SK-N-SH (cell line): ENCODE results near the gene TAF4. TPM values are rescaled to one million over a fixed set of nuclear protein-coding genes. Genes with fewer than 3 reads are reported as not detected.

Experiments
- CTCF ChIA-PET: fragments of 300-600, 350-600 bp; formaldehyde crosslinking; extraction: SDS; loops from one replicate; lab custom pipeline; 2021; lab: Yijun Ruan, JAX
- POLR2A ChIA-PET: fragments of 350-600 bp; sonication (Branson Sonifier 250); formaldehyde crosslinking; extraction: SDS; loops from one replicate; lab custom pipeline; 2020; ENCODE audit warnings: antibody characterized with exemption, inconsistent platforms; lab: Yijun Ruan, JAX
- DNase-seq: peaks from one replicate; pipeline ENCODE4 v3.0.0; 2012
- H2AFZ ChIP-seq: fragments of 200-600 bp; sonication (generic); 2 replicates; pipeline ENCODE4 v1.8.1; 2016; ENCODE audit warnings: antibody characterized with exemption, mild to moderate bottlenecking, low read depth
- H3F3A ChIP-seq: fragments of 200-600 bp; sonication (generic); replicated peaks from 2 replicates; pipeline ENCODE3; 2016; ENCODE audit warnings: antibody characterized with exemption, mild to moderate bottlenecking; ENCODE audit not compliant: insufficient read depth
- H3K27ac ChIP-seq, 2 experiments: fragments of 200-500 bp in 1 of 2; fragments of 200-600 bp in 1 of 2; sonication (Bioruptor generic) in 1 of 2; sonication (generic), shearing (Covaris generic) in 1 of 2; 2 replicates each; pipeline versions ENCODE4 v1.5.1 to v1.6.1; 2014 to 2016; ENCODE audit warnings: low read depth in 2 of 2, inconsistent platforms in 1 of 2, low read length in 1 of 2, mild to moderate bottlenecking in 1 of 2, mixed read lengths in 1 of 2
- H3K27me3 ChIP-seq: fragments of 200-600 bp; sonication (generic), shearing (Covaris generic); 2 replicates; pipeline ENCODE4 v1.6.1; 2016; ENCODE audit warnings: mixed run types; ENCODE audit not compliant: insufficient read depth
- H3K36me3 ChIP-seq, 2 experiments: fragments of 200-500 bp in 1 of 2; fragments of 200-600 bp in 1 of 2; sonication (Bioruptor generic) in 1 of 2; sonication (generic) in 1 of 2; replicated peaks in 1 of 2; 2 replicates each; pipeline versions ENCODE3 to v1.5.1; 2014 to 2016; ENCODE audit warnings: low read length in 1 of 2, mild to moderate bottlenecking in 1 of 2; ENCODE audit not compliant: insufficient read depth in 2 of 2, control insufficient read depth in 1 of 2
- H3K4me1 ChIP-seq, 2 experiments: fragments of 200-500 bp in 1 of 2; fragments of 200-600 bp in 1 of 2; sonication (Bioruptor generic) in 1 of 2; sonication (generic), shearing (Covaris generic) in 1 of 2; 2 replicates each; pipeline versions ENCODE4 v1.5.1 to v1.6.1; 2014 to 2016; ENCODE audit warnings: low read depth in 1 of 2, low read length in 1 of 2, mixed run types in 1 of 2; ENCODE audit not compliant: insufficient read depth in 2 of 2, control insufficient read depth in 1 of 2
- H3K4me2 ChIP-seq: fragments of 200-600 bp; sonication (generic), shearing (Covaris generic); 2 replicates; pipeline ENCODE4 v1.6.1; 2017; ENCODE audit warnings: mixed run types
- H3K4me3 ChIP-seq, 2 experiments: fragments of 200-500 bp in 1 of 2; fragments of 200-600 bp in 1 of 2; sonication (Bioruptor generic) in 1 of 2; sonication (generic), shearing (Covaris generic) in 1 of 2; 2 replicates each; pipeline versions ENCODE4 v1.5.1 to v1.8.1; 2014 to 2016; ENCODE audit warnings: low read depth in 2 of 2, inconsistent platforms in 1 of 2, low read length in 1 of 2, mild to moderate bottlenecking in 1 of 2, mixed read lengths in 1 of 2, moderate library complexity in 1 of 2
- H3K79me2 ChIP-seq: fragments of 200-600 bp; sonication (generic); 2 replicates; pipeline ENCODE4 v1.8.1; 2017; ENCODE audit warnings: mild to moderate bottlenecking; ENCODE audit not compliant: insufficient read depth
- H3K9ac ChIP-seq: fragments of 200-600 bp; sonication (generic); 2 replicates; pipeline ENCODE4 v1.6.1; 2017; ENCODE audit warnings: mixed run types
- H3K9me2 ChIP-seq: fragments of 200-600 bp; sonication (generic); 2 replicates; pipeline ENCODE4 v1.6.1; 2017; ENCODE audit warnings: mixed run types
- H3K9me3 ChIP-seq: fragments of 200-600 bp; sonication (generic); 2 replicates; pipeline ENCODE4 v1.6.1; 2017; ENCODE audit warnings: mixed run types, mild to moderate bottlenecking, moderate library complexity
- H4K20me1 ChIP-seq: fragments of 200-600 bp; sonication (generic); 2 replicates; pipeline ENCODE4 v1.6.1; 2017; ENCODE audit warnings: mild to moderate bottlenecking, mixed run types; ENCODE audit not compliant: insufficient read depth
- CHD2 ChIP-seq: fragments of 150-350 bp; IDR thresholded peaks from 2 replicates; pipeline ENCODE4 v1.6.1; 2018; ENCODE audit warnings: low read length; ENCODE audit not compliant: partially characterized antibody
- ELF1 ChIP-seq: IDR thresholded peaks from 2 replicates; pipeline ENCODE4 v1.4.0; 2012
- EP300 ChIP-seq, 2 experiments: IDR thresholded peaks; 2 replicates each; pipeline versions ENCODE4 v1.4.0 to v1.6.1; 2012; ENCODE audit warnings: borderline replicate concordance in 1 of 2, low read depth in 1 of 2, low read length in 1 of 2
- FOSL2 ChIP-seq: IDR thresholded peaks from 2 replicates; pipeline ENCODE4 v1.4.0; 2012; ENCODE audit warnings: low read depth, mild to moderate bottlenecking, moderate library complexity, borderline replicate concordance
- FOXJ3 ChIP-seq: sonication (generic); formaldehyde crosslinking; IDR thresholded peaks from 2 replicates; pipeline ENCODE4 v1.5.1; 2020; ENCODE audit warnings: mild to moderate bottlenecking, missing genetic modification reagents
- GATA2 ChIP-seq: sonication (generic); formaldehyde crosslinking; IDR thresholded peaks from 2 replicates; pipeline ENCODE4 v1.5.0; 2020; ENCODE audit warnings: mild to moderate bottlenecking, missing genetic modification reagents
- MEF2A ChIP-seq: IDR thresholded peaks from 2 replicates; pipeline ENCODE4 v1.4.0; 2012; ENCODE audit warnings: low read depth, borderline replicate concordance
- NFIC ChIP-seq: IDR thresholded peaks from 2 replicates; pipeline ENCODE4 v1.4.0; 2012; ENCODE audit warnings: borderline replicate concordance
- NRF1 ChIP-seq: IDR thresholded peaks from 2 replicates; pipeline ENCODE4 v1.6.1; 2012; ENCODE audit warnings: low read depth, mild to moderate bottlenecking, low read length
- REST ChIP-seq: IDR thresholded peaks from 2 replicates; pipeline ENCODE4 v1.6.1; 2012; ENCODE audit warnings: mild to moderate bottlenecking, low read depth, low read length, moderate library complexity
- RFX5 ChIP-seq: IDR thresholded peaks from 2 replicates; pipeline ENCODE4 v1.6.1; 2012; ENCODE audit warnings: mild to moderate bottlenecking, improper control_type of control experiment, low read length
- TAF1 ChIP-seq: IDR thresholded peaks from 2 replicates; pipeline ENCODE4 v1.6.1; 2012; ENCODE audit warnings: low read depth, mild to moderate bottlenecking, low read length, moderate library complexity, borderline replicate concordance
- TCF12 ChIP-seq: IDR thresholded peaks from 2 replicates; pipeline ENCODE4 v1.4.0; 2012
- TEAD4 ChIP-seq: IDR thresholded peaks from 2 replicates; pipeline ENCODE4 v1.4.0; 2012; ENCODE audit warnings: mild to moderate bottlenecking, borderline replicate concordance; ENCODE audit not compliant: insufficient read depth
- USF2 ChIP-seq: fragments of 150-350 bp; IDR thresholded peaks from 2 replicates; pipeline ENCODE4 v1.6.1; 2017; ENCODE audit warnings: antibody characterized with exemption, low read length, low read depth, borderline replicate concordance
- WGBS: methylation state at CpG from one replicate; pipeline ENCODE4 v1.1.6; 2017; ENCODE audit warnings: low lambda C conversion rate; 5-methylcytosine and 5-hydroxymethylcytosine counted together
- polyA plus RNA-seq, 3 experiments: library from polyadenylated mRNA; depleted of rRNA; stranded (reverse); fragments of >200 nt; gene quantifications; 2 replicates each; pipeline ENCODE4 v1.2.3, GENCODE V29; 2012
- TF ChIP-seq, protein P1 (sequence below): fragments of 200-600 bp; sonication (generic); IDR thresholded peaks from 2 replicates; pipeline ENCODE4 v1.6.1; 2017; ENCODE audit warnings: antibody characterized with exemption, mild to moderate bottlenecking, moderate library complexity
- TF ChIP-seq, protein P2 (sequence below): IDR thresholded peaks from 2 replicates; pipeline ENCODE4 v1.4.0; 2012; ENCODE audit warnings: low read depth
- TF ChIP-seq, protein P3 (sequence below): IDR thresholded peaks from 2 replicates; pipeline ENCODE4; 2012

The TAF4 gene
- polyA plus RNA-seq, 1 of the 3 experiments (the other 2 are of a cell fraction) = 4.8 TPM

- Histone ChIP-seq H3K9me2 (no peaks in the 10 kb centered on the region), H2AFZ (no peak overlapping the region), H3K27me3 (no peaks in the 10 kb centered on the region), H4K20me1 (peaks cover 53% of the 10 kb centered on the region), H3K9ac (no peak overlapping the region), H3K9me3 (no peaks in the 10 kb centered on the region), H3K79me2 (peaks cover 69% of the 10 kb centered on the region), H3F3A (no peaks in the 10 kb centered on the region), H3K4me3 (no peak overlapping the region), H3K27ac (no peak overlapping the region), H3K36me3 (no peaks in the 10 kb centered on the region), H3K4me2 (no peak overlapping the region), H3K4me1 (peaks cover 0 to 23% of the 10 kb centered on the region in 2 experiments; a peak in 1 of 4 replicates)
- no peak for DNase-seq
- POLR2A ChIA-PET = no interaction called here
- CTCF ChIA-PET = no interaction called here
- 95% methylated on average over 13 of the region's 13 CpGs for WGBS
- TF ChIP-seq, protein P1, sequence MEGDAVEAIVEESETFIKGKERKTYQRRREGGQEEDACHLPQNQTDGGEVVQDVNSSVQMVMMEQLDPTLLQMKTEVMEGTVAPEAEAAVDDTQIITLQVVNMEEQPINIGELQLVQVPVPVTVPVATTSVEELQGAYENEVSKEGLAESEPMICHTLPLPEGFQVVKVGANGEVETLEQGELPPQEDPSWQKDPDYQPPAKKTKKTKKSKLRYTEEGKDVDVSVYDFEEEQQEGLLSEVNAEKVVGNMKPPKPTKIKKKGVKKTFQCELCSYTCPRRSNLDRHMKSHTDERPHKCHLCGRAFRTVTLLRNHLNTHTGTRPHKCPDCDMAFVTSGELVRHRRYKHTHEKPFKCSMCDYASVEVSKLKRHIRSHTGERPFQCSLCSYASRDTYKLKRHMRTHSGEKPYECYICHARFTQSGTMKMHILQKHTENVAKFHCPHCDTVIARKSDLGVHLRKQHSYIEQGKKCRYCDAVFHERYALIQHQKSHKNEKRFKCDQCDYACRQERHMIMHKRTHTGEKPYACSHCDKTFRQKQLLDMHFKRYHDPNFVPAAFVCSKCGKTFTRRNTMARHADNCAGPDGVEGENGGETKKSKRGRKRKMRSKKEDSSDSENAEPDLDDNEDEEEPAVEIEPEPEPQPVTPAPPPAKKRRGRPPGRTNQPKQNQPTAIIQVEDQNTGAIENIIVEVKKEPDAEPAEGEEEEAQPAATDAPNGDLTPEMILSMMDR = no peak
- TF ChIP-seq GATA2 (CRISPR knock-in tag) = no peak
- TF ChIP-seq REST = no peak
- TF ChIP-seq EP300 (IDR thresholded peaks at IDR 0.05; ENCODE audit: borderline replicate concordance in 1 of 2, low read depth in 1 of 2, low read length in 1 of 2) = no peak
- no peak for TF ChIP-seq FOXJ3
Measured at GRCh38 chr20:62052336-62052841, 13.3 kb downstream of the TAF4 start.

DNA sequence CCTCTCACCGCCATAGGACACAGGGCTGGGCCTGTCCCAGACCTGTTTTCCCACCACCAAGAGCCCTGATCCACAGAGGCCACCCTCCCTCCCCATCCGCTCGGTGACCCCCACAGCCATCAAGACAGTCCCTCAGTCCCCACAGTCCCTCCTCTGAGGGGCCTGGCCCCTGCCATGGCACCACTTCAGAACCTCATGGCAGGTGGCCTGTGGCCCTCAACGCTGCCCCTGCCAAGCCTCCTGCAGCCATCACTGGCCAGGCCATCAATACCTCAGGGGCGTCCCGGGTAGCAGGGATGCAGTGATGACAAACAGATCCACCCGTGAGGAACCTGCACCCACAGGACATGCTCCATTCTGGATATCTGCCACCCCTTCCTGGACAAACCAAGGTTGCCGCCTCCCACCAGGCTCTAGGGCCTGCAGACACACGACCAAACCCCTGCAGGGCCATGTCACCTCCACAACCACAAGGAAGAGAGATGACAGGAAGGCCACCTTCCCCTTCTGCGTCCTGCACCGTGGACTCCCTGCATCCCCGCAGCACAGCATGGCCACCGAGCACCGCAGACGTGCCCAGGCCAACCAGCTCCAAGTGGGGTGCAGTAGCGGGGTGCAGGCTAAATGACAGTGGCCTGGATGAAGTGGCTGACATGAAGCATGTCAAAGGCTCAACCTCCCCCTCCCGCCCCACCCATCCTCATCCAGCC, 14.0 kb downstream of the TAF4 start:
- Histone ChIP-seq H3K36me3 (no peaks in the 10 kb centered on the region), H3K9me3 (no peaks in the 10 kb centered on the region), H3K4me1 (peaks cover 0 to 23% of the 10 kb centered on the region in 2 experiments; a peak in 1 of 4 replicates), H3K27me3 (no peaks in the 10 kb centered on the region), H3K79me2 (peaks cover 67% of the 10 kb centered on the region), H3K27ac (no peak overlapping the region; a peak in 1 of 4 replicates), H3K9ac (no peak overlapping the region), H4K20me1 (peaks cover 58% of the 10 kb centered on the region), H3K9me2 (no peaks in the 10 kb centered on the region), H3F3A (no peaks in the 10 kb centered on the region), H2AFZ (no peak overlapping the region), H3K4me3 (no peak overlapping the region), H3K4me2 (no peak overlapping the region)
- WGBS = 89% methylated on average over 9 of the region's 17 CpGs
- no peak for DNase-seq
- ChIA-PET POLR2A (no interaction called here), CTCF (no interaction called here)
- TF ChIP-seq MEF2A (no peak), FOSL2 (no peak), NFIC (no peak), TAF1 (no peak), ELF1 (no peak), CHD2 (no peak), TEAD4 (no peak), TCF12 (no peak), GATA2 (CRISPR knock-in tag) (no peak), NRF1 (no peak), RFX5 (no peak), USF2 (no peak)
- TF ChIP-seq, protein P2, sequence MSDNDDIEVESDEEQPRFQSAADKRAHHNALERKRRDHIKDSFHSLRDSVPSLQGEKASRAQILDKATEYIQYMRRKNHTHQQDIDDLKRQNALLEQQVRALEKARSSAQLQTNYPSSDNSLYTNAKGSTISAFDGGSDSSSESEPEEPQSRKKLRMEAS = no peak
- TF ChIP-seq, protein P3, sequence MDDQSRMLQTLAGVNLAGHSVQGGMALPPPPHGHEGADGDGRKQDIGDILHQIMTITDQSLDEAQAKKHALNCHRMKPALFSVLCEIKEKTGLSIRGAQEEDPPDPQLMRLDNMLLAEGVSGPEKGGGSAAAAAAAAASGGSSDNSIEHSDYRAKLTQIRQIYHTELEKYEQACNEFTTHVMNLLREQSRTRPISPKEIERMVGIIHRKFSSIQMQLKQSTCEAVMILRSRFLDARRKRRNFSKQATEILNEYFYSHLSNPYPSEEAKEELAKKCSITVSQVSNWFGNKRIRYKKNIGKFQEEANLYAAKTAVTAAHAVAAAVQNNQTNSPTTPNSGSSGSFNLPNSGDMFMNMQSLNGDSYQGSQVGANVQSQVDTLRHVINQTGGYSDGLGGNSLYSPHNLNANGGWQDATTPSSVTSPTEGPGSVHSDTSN = no peak
